ENCODE data around the gene CBX3. TPM values are rescaled to one million over a fixed set of nuclear protein-coding genes. Genes with fewer than 3 reads are reported as not detected.
"Not testable (repeated sequence)": the region's sequence is repeated elsewhere in the genome, so short reads cannot be mapped to it uniquely, and the experiment has no call there.

The CBX3 gene
- total RNA-seq, 2 experiments from 2014 or later, result 252 to 364 TPM

GRCh38 chr7:26192485-26193087, 9.0 kb upstream of the CBX3 start:
- DNase-seq (ENCODE audit: low spot score), result no peak
- H2AFZ ChIP-seq (ENCODE audit: low read length), result no peak overlapping the region

GRCh38 chr7:26193432-26194207, 7.9 kb upstream of the CBX3 start:
- H3K9me2 ChIP-seq (ENCODE audit: insufficient read depth, low read length), result no peaks in the 10 kb centered on the region
- H4K20me1 ChIP-seq (ENCODE audit: insufficient read depth, low read length), result peaks cover 84% of the 10 kb centered on the region
- ChIA-PET POLR2A (interaction anchor here (0.6 to 4.2 kb wide), 4 partner anchors 11 to 286 kb away, joined by 3 to 17 read pairs (median 4); no protein-coding TSS in a partner anchor), CTCF (ENCODE audit: unreplicated experiment) (no interaction called here)
- peaks cover 95% of the 10 kb centered on the region for H3K79me2 ChIP-seq (ENCODE audit: insufficient read depth, low read depth, low read length)
- H2AFZ ChIP-seq (ENCODE audit: low read length), result no peak overlapping the region
- H3K36me3 ChIP-seq (ENCODE audit: insufficient read depth, low read length), result peaks cover 100% of the 10 kb centered on the region
- H3K4me1 ChIP-seq (ENCODE audit: insufficient read depth, low read length, poor library complexity, severe bottlenecking), result peaks cover 63% of the 10 kb centered on the region
- no peak overlapping the region for H3K27ac ChIP-seq (ENCODE audit: low read depth, low read length, poor library complexity, severe bottlenecking)
- TF ChIP-seq EZH2phosphoT487 (IDR thresholded peaks at IDR 0.05; ENCODE audit: borderline replicate concordance, low read depth, low read length), result no peak
- TF ChIP-seq CTCF (conservative IDR thresholded peaks at IDR 0.05; ENCODE audit: low read length), result no peak
- DNase-seq (ENCODE audit: low spot score), result no peak
- BruUV-seq (replicated peaks), result no TSS peak
- H3K4me2 ChIP-seq (ENCODE audit: low read length), result peak overlapping the region; percentile 8
- no peak overlapping the region for H3K4me3 ChIP-seq (ENCODE audit: low read depth, low read length, poor library complexity, severe bottlenecking)
- H3K9me3 ChIP-seq (ENCODE audit: low read length), result no peaks in the 10 kb centered on the region
- intact Hi-C loops (cut with micrococcal nuclease; ENCODE audit: unreplicated experiment), result no loop called here

More at GRCh38 chr7:26192485-26193087, 9.0 kb upstream of the CBX3 start:
- peaks cover 100% of the 10 kb centered on the region for H3K36me3 ChIP-seq (ENCODE audit: insufficient read depth, low read length)
- peaks cover 80% of the 10 kb centered on the region for H4K20me1 ChIP-seq (ENCODE audit: insufficient read depth, low read length)
- no peaks in the 10 kb centered on the region for H3K9me3 ChIP-seq (ENCODE audit: low read length)
- peak overlapping the region; percentile 14 for H3K27ac ChIP-seq (ENCODE audit: low read depth, low read length, poor library complexity, severe bottlenecking)
- intact Hi-C loops (cut with micrococcal nuclease; ENCODE audit: unreplicated experiment), result no loop called here
- CTCF ChIA-PET (ENCODE audit: unreplicated experiment), result interaction anchor here (1.4 kb wide), 1 partner anchor 9 kb away, joined by 3 read pairs; the partner anchor contains the start of gene CBX3
- TF ChIP-seq CTCF (conservative IDR thresholded peaks at IDR 0.05; ENCODE audit: low read length) (no peak), EZH2phosphoT487 (IDR thresholded peaks at IDR 0.05; ENCODE audit: borderline replicate concordance, low read depth, low read length) (no peak)
- H3K79me2 ChIP-seq (ENCODE audit: insufficient read depth, low read depth, low read length), result peaks cover 85% of the 10 kb centered on the region
- H3K4me3 ChIP-seq (ENCODE audit: low read depth, low read length, poor library complexity, severe bottlenecking), result no peak overlapping the region
- H3K4me2 ChIP-seq (ENCODE audit: low read length), result peak overlapping the region; percentile 8
- no peaks in the 10 kb centered on the region for H3K9me2 ChIP-seq (ENCODE audit: insufficient read depth, low read length)
- H3K4me1 ChIP-seq (ENCODE audit: insufficient read depth, low read length, poor library complexity, severe bottlenecking), result peaks cover 71% of the 10 kb centered on the region
- no TSS peak for BruUV-seq (replicated peaks)
- POLR2A ChIA-PET, result interaction anchor here (0.6 to 4.2 kb wide), 10 partner anchors 9 to 292 kb away, joined by 3 to 17 read pairs (median 4); partner anchors contain the start of gene CBX3

GRCh38 chr7:26194764-26195163, 6.8 kb upstream of the CBX3 start:
- peaks cover 85% of the 10 kb centered on the region for H4K20me1 ChIP-seq (ENCODE audit: insufficient read depth, low read length)
- H2AFZ ChIP-seq (ENCODE audit: low read length); intact Hi-C loops (cut with micrococcal nuclease; ENCODE audit: unreplicated experiment); H3K27ac ChIP-seq (ENCODE audit: low read depth, low read length, poor library complexity, severe bottlenecking); H3K9me2 ChIP-seq (ENCODE audit: insufficient read depth, low read length); H3K4me2 ChIP-seq (ENCODE audit: low read length); H3K4me3 ChIP-seq (ENCODE audit: low read depth, low read length, poor library complexity, severe bottlenecking); CTCF ChIA-PET (ENCODE audit: unreplicated experiment); H3K9me3 ChIP-seq (ENCODE audit: low read length); DNase-seq (ENCODE audit: low spot score); BruUV-seq (replicated peaks): not testable (repeated sequence)
- peaks cover 100% of the 10 kb centered on the region for H3K36me3 ChIP-seq (ENCODE audit: insufficient read depth, low read length)
- peaks cover 54% of the 10 kb centered on the region for H3K4me1 ChIP-seq (ENCODE audit: insufficient read depth, low read length, poor library complexity, severe bottlenecking)
- POLR2A ChIA-PET, result interaction anchor here (0.6 to 4.2 kb wide), 5 partner anchors 10 to 103 kb away, joined by 3 to 17 read pairs (median 4); partner anchors contain the start of gene NFE2L3
- H3K79me2 ChIP-seq (ENCODE audit: insufficient read depth, low read depth, low read length), result peaks cover 99% of the 10 kb centered on the region
